ENCODE data around the gene RHEB. TPM values are rescaled to one million over a fixed set of nuclear protein-coding genes. Genes with fewer than 3 reads are reported as not detected.

RHEB gene
- total RNA-seq, 1 experiment from 2014 or later, result 114 TPM

DNA sequence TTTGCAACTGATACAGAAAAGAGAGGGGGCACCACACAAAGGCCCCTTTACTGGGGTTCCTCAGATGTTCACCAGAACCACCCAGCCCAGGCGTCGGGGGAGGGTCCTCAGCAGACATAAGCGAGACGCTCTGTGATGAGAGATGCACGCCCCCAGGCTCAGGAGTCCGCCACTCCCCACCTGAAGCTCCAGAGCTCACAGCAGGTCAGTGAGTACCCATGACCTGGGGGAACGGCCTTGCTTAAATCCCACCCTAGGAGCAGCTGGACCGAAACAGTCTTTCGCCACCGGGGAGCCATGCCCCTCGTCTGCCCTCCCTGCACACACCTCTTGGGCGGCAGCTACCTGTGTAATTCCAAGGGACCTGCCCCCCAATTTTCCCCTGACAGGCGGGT is 82.5 kb downstream of the RHEB start:
- Histone ChIP-seq H3K4me2 (ENCODE audit: insufficient read depth, insufficient read length, low read length) (no peak overlapping the region), H3K4ac (ENCODE audit: low read depth, low read length) (no peak overlapping the region), H4K5ac (ENCODE audit: insufficient read length, low read depth, low read length) (no peak overlapping the region), H3K14ac (ENCODE audit: insufficient read depth, low read length) (no peak overlapping the region), H2BK120ac (ENCODE audit: low read depth, low read length, poor library complexity, severe bottlenecking) (no peak overlapping the region), H3K23me2 (ENCODE audit: insufficient read length, low read depth, low read length, poor library complexity, severe bottlenecking) (peaks cover 11% of the 10 kb centered on the region), H4K8ac (replicated peaks; ENCODE audit: insufficient read length, low read depth, low read length) (no peak overlapping the region), H3K27me3 (ENCODE audit: insufficient read depth, low read length) (no peaks in the 10 kb centered on the region), H3K79me2 (ENCODE audit: insufficient read depth, low read length) (no peaks in the 10 kb centered on the region), H4K91ac (ENCODE audit: insufficient read length, low read depth, low read length) (no peak overlapping the region), H3K79me1 (ENCODE audit: insufficient read depth, low read depth, low read length, poor library complexity, severe bottlenecking) (no peaks in the 10 kb centered on the region), H3K18ac (ENCODE audit: insufficient read length, low read depth, low read length) (no peak overlapping the region), H2BK20ac (ENCODE audit: low read depth, low read length, poor library complexity, severe bottlenecking) (no peak overlapping the region), H3K9ac (ENCODE audit: extremely low read depth, insufficient read length, low read length) (no peak overlapping the region), H3K9me3 (ENCODE audit: control insufficient read depth, low read depth, low read length) (no peaks in the 10 kb centered on the region), H2AK5ac (ENCODE audit: insufficient read length, low read length) (no peak overlapping the region), H2AFZ (ENCODE audit: low read length) (no peak overlapping the region), H3K23ac (ENCODE audit: insufficient read length, low read depth, low read length) (no peak overlapping the region), H4K20me1 (ENCODE audit: control insufficient read depth, insufficient read depth, insufficient read length) (no peaks in the 10 kb centered on the region), H2BK15ac (ENCODE audit: low read depth, low read length) (no peak overlapping the region), H3K4me1 (ENCODE audit: insufficient read depth, low read length) (no peaks in the 10 kb centered on the region; the same call in 1 of the 2 replicates), H2BK12ac (ENCODE audit: insufficient read length, low read depth, low read length) (no peak overlapping the region), H3T11ph (ENCODE audit: low read length) (no peak overlapping the region), H3K56ac (ENCODE audit: insufficient read length, low read depth, low read length) (no peak overlapping the region), H3K27ac (ENCODE audit: insufficient read length, low read depth, low read length) (no peak overlapping the region), H2BK5ac (ENCODE audit: insufficient read length, low read length) (no peak overlapping the region)
- Mint-ChIP-seq H3K9me3 (peaks cover 0 to 3% of the 10 kb centered on the region in 2 experiments; a peak in 2 of 5 replicates), H3K4me3 (no peak overlapping the region), H3K4me1 (peaks cover 18 to 29% of the 10 kb centered on the region in 2 experiments), H3K36me3 (ENCODE audit: insufficient read depth in 1 of 3, low read depth in 3 of 3) (peaks cover 0 to 5% (median 0%) of the 10 kb centered on the region in 3 experiments; a peak in 2 of 7 replicates), H3K27me3 (ENCODE audit: low read depth) (peaks cover 3% of the 10 kb centered on the region), H3K27ac (no peak overlapping the region; a peak in 1 of 7 replicates)
- TF ChIP-seq, protein P1, sequence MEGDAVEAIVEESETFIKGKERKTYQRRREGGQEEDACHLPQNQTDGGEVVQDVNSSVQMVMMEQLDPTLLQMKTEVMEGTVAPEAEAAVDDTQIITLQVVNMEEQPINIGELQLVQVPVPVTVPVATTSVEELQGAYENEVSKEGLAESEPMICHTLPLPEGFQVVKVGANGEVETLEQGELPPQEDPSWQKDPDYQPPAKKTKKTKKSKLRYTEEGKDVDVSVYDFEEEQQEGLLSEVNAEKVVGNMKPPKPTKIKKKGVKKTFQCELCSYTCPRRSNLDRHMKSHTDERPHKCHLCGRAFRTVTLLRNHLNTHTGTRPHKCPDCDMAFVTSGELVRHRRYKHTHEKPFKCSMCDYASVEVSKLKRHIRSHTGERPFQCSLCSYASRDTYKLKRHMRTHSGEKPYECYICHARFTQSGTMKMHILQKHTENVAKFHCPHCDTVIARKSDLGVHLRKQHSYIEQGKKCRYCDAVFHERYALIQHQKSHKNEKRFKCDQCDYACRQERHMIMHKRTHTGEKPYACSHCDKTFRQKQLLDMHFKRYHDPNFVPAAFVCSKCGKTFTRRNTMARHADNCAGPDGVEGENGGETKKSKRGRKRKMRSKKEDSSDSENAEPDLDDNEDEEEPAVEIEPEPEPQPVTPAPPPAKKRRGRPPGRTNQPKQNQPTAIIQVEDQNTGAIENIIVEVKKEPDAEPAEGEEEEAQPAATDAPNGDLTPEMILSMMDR (conservative IDR thresholded peaks at IDR 0.05), result no peak
- no peak for DNase-seq
- WGBS (ENCODE audit: extremely low coverage, insufficient read length, low lambda C conversion rate), result no CpG with 5 or more reads among the region's 13 CpGs

Measured in H9 (cell line).